GM19099 (cell line): ENCODE measurements around the gene ABI3BP.

Experiments used
- POLR2A ChIP-seq: IDR thresholded peaks from 3 replicates; pipeline ENCODE4 v1.6.1; 2011; ENCODE audit warnings: low read depth; ENCODE audit not compliant: insufficient read length; ENCODE audit errors: extremely low read depth

Gene ABI3BP

GRCh38 chr3:100913870-100914648, 79.2 kb downstream of the ABI3BP start:
- TF ChIP-seq POLR2A = no peak

DNA sequence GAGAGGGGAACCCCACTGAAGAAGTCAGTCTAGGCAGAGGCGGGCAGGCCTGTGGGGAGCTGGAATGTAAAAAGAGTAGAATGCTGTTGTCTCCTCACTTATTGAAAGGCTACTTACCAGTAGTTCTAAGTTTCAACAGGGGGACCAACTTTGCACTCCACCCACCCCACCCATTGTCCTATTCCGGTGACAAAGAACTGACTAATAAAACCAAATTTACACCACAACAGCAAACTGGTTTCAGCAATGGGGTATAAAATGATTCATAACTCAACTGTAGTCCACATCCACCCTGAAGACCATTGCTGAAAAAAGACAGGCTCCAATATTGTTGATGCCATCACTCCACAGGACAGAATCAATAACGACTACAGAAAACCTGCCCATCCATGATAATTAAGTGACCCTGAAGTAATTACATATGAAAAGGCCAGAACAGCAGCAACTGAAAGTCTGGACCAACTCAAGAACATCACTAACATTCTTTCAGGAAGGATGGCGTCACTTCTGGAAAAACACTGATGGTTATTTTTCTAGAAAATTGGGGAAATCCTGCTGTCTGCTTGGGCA, 80.2 kb downstream of the ABI3BP start:
- no peak for TF ChIP-seq POLR2A

GRCh38 chr3:100912571-100912970, 80.7 kb downstream of the ABI3BP start:
- TF ChIP-seq POLR2A = no peak

DNA sequence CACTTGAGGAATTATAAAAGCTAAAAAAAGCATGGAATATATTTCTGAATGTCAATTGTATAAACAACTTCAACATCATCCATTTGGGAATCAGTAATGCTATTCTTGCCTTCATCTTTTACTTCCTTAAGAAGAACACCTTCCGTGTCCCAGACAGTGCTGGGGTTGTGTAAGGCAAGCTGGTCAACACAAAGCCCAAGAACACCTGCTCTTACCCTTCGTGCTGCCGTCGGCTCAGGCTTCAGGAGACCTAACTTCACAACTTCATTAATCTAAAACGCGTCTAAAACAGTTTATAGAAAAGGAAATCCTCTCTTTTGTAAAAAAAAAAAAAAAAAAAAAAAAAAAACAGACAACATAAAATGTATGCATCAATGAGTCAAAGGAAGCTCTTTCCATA, 81.3 kb downstream of the ABI3BP start:
- TF ChIP-seq POLR2A = no peak

DNA sequence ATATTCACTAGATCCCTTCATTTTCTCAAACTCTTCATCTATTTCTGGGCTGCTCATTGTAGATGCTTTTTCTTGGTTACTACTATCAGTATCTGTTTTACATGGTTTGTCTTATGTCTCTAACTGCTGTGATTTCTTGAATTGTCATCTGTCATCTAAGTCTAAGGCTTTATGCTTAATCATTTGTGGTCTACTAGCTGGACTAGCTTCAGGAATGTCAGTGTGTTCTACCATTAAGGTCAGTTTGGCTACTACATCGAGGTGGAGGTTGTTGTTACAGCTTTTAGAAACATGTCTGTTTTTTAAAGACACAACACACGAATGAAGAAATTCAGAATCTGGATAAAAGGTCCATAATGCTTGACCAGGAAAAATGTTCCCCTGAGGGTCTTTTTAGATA, 82.2 kb downstream of the ABI3BP start:
- no peak for TF ChIP-seq POLR2A

DNA sequence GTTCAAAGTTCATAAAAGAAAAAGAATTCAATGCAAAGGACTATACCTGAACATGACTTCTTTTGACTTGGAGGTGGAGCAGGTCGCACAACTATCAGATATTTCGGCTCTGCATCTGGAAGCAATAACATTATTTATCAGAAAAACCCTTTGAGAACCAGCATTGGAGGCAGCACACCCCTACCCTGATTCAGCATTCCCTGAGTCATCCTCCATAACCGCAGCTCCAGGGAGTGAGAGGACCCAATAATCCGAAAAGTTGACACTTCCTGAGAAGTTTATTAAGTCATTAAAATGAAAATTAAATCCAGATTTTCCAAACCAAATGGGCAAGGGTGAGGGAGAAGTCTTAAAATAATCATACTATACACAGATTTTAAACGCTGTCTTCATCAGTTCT, 90.6 kb downstream of the ABI3BP start:
- no peak for TF ChIP-seq POLR2A

DNA sequence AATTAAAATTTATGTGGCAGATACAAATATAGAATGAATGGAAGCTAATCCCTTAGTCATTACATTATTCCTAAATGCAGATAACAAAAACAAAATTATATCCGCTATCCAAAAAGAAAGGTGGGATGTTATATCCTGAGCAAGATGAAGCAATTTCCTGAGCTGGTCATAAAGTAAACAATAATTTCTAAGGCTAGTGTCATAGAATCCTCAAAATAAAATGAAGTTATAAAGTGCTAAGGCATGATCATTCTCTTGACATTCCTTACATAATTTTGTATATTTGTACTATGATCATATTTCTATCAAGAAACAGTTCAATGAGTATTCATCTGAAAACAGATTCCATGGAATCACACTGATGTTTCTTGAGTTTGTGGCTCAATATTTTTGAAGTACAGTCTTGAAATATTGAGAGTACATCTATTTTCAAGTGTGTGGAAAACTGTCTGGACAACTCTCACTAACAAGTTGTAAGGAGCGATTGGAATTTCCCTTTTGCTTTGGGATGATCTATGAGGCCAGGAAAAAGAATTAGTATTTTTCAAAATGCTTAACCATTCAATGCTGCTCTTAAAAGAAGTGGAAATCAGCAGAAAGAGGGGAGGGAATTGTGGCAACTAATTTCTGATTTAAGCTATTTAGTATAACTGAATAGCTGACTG, 92.4 kb downstream of the ABI3BP start:
- TF ChIP-seq POLR2A = no peak

DNA sequence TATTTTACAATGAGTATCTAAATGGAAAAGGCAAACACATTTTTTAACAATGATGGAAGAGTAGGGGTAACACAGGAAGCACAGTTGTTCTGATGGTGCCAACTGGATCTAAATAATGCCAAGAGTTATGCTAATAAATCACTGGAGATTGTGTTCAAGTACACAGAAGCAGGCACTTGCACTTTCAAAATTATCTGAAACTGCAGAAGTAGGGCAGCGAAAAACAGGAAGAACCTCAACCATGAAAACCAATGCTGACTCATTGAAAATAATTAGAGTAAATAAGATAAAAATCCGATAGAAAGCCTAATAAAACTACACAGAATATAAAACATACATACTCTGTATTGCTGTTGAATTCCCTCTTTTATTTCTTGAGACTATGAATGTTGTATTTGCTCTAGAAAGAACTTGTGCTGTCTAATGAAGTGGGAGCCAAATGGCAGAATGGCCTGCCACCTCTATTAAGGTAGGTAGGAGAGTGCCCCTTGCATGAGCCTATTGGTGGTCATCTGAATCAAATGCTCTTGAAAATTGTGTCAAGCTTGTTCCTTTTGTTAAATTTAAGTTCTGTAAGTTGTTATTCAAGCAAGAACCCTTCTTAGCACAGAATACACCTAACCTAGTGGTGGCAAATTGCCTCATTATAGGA, 93.7 kb downstream of the ABI3BP start:
- no peak for TF ChIP-seq POLR2A

DNA sequence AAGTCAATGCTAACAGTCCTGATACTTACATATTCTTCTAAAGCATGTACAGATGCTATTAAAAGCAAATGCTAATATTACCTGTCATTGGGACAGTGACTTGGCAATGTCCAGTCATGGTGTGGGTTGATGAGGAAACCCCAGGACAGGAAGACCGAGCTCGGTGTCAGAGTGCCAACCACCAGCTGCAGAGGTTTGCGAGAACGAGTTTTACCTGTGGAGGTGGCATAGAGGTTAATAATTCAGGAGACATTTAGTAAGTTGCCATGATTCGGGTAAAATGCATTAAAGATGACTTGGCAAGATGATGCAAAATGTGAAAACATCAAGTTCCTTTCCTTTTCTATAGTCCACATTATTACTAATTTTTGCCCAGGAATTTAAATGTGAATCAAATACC, 94.5 kb downstream of the ABI3BP start:
- TF ChIP-seq POLR2A = no peak

GRCh38 chr3:100896994-100897393, 96.2 kb downstream of the ABI3BP start:
- TF ChIP-seq POLR2A = no peak

DNA sequence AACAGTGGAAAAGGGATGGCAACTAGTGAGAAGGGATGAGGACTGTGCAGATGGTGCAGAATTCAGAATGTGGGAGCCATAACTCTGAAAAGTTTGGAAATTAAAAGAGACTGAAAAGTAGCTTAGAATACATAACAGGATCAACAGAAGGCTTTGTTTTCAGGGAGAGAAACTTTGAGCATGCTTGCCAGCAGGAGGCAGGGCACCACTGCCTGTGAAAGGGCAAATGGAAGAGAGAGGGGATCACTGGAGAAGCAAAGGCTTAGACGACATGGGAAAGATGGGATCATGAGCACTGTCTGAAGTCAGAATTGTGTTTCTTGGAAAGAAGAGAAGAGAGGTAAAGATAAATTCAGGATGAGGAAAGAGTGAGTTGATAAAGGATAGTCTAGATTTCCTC, 99.6 kb downstream of the ABI3BP start:
- no peak for TF ChIP-seq POLR2A

DNA sequence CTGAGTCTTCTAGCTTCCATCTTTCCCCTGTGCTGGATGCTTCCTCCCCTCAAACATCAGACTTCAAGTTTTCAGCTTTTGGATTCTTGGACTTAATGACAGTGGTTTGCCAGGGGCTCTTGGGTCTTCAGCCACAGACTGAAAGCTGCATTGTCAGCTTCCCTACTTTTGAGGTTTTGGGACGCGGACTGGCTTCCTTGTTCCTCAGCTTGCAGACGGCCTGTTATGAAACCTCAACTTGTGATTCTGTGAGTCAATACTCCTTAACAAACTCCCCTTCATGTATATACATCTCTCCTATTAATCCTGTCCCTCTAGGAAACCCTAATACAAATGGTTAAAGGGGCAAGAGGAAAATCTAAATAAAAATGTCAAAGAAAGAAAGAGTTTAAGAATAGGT, 100.1 kb downstream of the ABI3BP start:
- TF ChIP-seq POLR2A = no peak

GRCh38 chr3:100891827-100892226, 101.4 kb downstream of the ABI3BP start:
- no peak for TF ChIP-seq POLR2A

GRCh38 chr3:100891033-100891432, 102.2 kb downstream of the ABI3BP start:
- TF ChIP-seq POLR2A = no peak

DNA sequence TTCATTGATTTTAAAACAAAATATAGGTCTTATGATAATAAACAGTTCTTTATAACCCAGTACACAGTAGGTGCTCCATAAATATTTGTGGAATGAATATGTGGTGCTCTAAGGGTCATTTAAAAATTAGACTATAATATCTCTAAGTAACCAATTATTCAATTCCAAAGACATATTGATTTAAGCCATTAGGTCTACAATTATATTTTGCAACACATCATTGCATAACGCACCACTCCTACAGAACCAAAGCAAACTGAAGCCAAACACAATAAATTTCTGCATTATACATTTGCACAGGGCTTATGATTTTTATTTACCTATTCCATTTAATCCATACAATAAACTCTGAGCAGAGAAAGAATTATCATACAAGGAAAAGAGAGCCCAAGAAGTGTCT, 104.3 kb downstream of the ABI3BP start:
- TF ChIP-seq POLR2A = no peak

DNA sequence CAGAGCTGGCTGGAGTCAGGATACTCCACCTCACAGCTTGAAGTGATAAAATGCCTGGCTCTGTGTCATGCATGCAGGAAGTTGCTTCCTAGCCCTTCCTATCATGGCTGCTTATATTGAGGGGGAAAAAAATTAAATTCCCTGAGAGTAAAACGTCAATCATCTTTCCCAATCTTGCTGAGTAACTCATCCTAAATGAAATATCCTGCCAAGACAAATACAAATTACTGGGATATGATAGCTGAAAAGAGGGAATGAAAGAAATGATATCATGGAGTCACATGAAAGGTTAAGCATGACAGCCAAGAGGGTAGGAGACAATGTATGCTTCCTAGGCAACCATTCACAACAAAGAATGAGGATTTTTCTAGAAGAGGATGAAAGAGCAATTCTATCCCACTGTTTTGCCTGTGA, 110.6 kb downstream of the ABI3BP start:
- no peak for TF ChIP-seq POLR2A
